SK-N-MC (cell line): ENCODE data around the gene FBXO5.
"Not testable (repeated sequence)": the region's sequence is repeated elsewhere in the genome, so short reads cannot be mapped to it uniquely, and the experiment has no call there.

ENCODE experiments used
- DNase-seq: peaks from one replicate; pipeline ENCODE4 v3.0.0-alpha.2; 2011; ENCODE audit warnings: low read depth, low spot score
- H3K27ac ChIP-seq: fragments of 200-600 bp; sonication (generic); 2 replicates; pipeline ENCODE4 v1.5.1; 2016; ENCODE audit warnings: mixed run types
- H3K36me3 ChIP-seq: fragments of 200-600 bp; sonication (generic); 2 replicates; pipeline ENCODE4 v1.6.1; 2017; ENCODE audit warnings: antibody characterized with exemption, low read length, mixed read lengths; ENCODE audit not compliant: insufficient read depth
- H3K4me3 ChIP-seq: fragments of 200-600 bp; sonication (generic); 2 replicates; pipeline ENCODE4 v1.5.1; 2016
- H3K9ac ChIP-seq: fragments of 200-600 bp; sonication (generic); 2 replicates; pipeline ENCODE4 v1.8.0; 2017; ENCODE audit warnings: mixed run types, mixed read lengths; ENCODE audit not compliant: insufficient read length
- H3K9me3 ChIP-seq: fragments of 200-600 bp; sonication (generic); 2 replicates; pipeline ENCODE4 v1.6.1; 2017; ENCODE audit warnings: low read depth, mild to moderate bottlenecking, antibody characterized with exemption, low read length, moderate library complexity, mixed read lengths
- EZH2 ChIP-seq: fragments of 200-600 bp; sonication (generic); IDR thresholded peaks from one replicate; pipeline ENCODE4 v1.6.1; 2017; ENCODE audit warnings: antibody characterized with exemption
- FOXP2 ChIP-seq: optimal IDR thresholded peaks from 2 replicates; pipeline ENCODE3; 2011; ENCODE audit warnings: mild to moderate bottlenecking, moderate library complexity; ENCODE audit not compliant: insufficient read depth; ENCODE audit errors: extremely low read length, control extremely low read depth
- POLR2AphosphoS5 ChIP-seq: IDR thresholded peaks from 2 replicates; pipeline ENCODE4 v1.6.1; 2012; ENCODE audit warnings: mild to moderate bottlenecking, low read depth, low read length, borderline replicate concordance

Gene FBXO5

DNA sequence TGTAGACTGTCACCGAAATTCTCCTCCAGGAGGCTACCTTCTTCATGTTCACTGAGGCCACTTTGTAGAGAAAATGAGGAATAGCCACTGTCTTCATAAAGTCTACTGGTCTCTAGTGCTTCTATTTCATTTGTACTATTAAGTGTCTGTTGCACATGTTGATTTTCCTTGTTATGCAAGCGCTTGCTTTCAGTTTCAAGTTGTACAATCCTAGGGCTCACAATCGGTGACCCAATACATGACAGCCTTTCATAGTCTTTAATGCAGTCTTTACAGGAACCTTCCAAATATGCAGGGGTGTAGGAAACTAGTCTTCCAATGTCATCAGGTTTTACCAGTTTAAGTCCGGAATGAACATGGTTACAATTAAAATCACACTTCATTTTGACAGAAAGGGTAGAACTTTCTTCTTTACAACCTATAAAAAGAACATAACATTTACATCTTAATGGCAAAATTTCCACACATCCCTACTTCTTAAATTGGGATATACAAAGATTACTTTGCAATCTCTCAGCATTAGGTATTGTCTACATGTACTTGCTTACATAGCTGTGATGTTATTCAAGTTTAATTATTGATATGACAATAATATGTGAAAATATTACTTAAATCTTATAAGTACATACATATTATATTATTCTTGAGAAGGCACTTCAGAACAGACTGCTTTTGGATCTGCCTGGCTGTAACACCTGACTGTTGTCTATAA, 7.5 kb downstream of the FBXO5 start:
- no peak overlapping the region for H3K9ac ChIP-seq
- no peak for TF ChIP-seq FOXP2
- no peak for TF ChIP-seq EZH2
- no peak; the same call in 1 of the 2 replicates for TF ChIP-seq POLR2AphosphoS5
- DNase-seq, result no peak
- H3K36me3 ChIP-seq, result peaks cover 100% of the 10 kb centered on the region
- no peak overlapping the region for H3K4me3 ChIP-seq
- peaks cover 2% of the 10 kb centered on the region; the same call in 1 of the 2 replicates for H3K9me3 ChIP-seq
- no peak overlapping the region for H3K27ac ChIP-seq

DNA sequence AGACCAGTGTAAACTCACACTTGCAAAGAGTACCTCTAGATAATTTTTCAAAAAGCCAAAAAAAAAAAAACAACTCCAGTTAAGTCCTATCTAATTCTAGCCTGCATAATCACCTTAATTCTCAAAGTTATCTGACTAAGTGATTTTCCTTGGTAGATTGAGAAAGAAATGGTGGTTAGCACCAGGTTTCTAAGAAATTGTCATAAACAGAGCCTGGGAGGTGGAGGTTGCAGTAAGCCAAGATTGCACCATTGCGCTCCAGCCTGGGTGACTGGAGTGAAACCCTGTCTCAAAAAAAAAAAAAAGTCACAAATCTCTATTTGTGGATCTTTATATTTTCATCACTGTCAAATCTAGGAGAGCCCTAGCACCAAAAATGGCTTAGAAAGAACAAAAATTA, 8.9 kb downstream of the FBXO5 start:
- Histone ChIP-seq H3K36me3 (peaks cover 97% of the 10 kb centered on the region), H3K27ac (no peak overlapping the region), H3K9ac (no peak overlapping the region), H3K9me3 (peaks cover 2% of the 10 kb centered on the region; the same call in 1 of the 2 replicates), H3K4me3 (no peak overlapping the region)
- no peak for DNase-seq
- TF ChIP-seq EZH2 (no peak), FOXP2 (no peak), POLR2AphosphoS5 (no peak)

GRCh38 chr6:152969688-152970418, 13.0 kb downstream of the FBXO5 start:
- TF ChIP-seq EZH2, result no peak
- TF ChIP-seq POLR2AphosphoS5, result peak; percentile 35; the same call in 1 of the 2 replicates
- no peak for TF ChIP-seq FOXP2
- DNase-seq, result no peak
- no peak overlapping the region for H3K9ac ChIP-seq

DNA sequence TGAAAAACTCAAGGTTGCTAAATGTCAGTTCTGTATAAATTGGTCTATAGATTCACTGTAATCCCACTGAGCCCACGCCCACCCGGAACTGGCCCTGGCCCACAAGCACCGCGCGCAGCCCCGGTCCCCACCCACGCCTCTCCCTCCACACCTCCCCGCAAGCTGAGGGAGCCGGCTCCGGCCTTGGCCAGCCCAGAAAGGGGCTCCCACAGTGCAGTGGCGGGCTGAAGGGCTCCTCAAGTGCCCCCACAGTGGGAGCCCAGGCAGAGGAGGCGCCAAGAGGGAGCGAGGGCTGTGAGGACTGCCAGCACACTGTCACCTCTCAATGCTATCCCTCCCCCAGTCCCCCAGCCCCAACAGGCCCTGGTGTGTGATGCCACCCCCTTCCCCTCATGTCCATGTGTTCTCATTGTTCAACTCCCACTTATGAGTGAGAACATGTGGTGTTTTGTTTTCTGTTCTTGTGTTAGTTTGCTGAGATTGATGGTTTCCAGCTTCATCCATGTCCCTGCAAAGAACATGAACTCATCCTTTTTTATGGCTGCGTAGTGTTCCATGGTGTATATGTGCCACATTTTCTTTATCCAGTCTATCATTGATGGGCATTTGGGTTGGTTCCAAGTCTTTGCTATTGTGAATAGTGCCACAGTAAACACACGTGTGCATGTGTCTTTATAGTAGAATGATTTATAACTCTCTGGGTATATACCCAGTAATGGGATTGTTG, 16.5 kb downstream of the FBXO5 start:
- H3K9me3 ChIP-seq, H3K27ac ChIP-seq, DNase-seq, H3K4me3 ChIP-seq, H3K9ac ChIP-seq: not testable (repeated sequence)
- H3K36me3 ChIP-seq, result peaks cover 21% of the 10 kb centered on the region

More at GRCh38 chr6:152969688-152970418, 13.0 kb downstream of the FBXO5 start:
- no peak overlapping the region for H3K27ac ChIP-seq
- no peaks in the 10 kb centered on the region; the same call in 1 of the 2 replicates for H3K9me3 ChIP-seq
- peaks cover 57% of the 10 kb centered on the region for H3K36me3 ChIP-seq
- H3K4me3 ChIP-seq, result no peak overlapping the region

GRCh38 chr6:152959333-152959732, 23.5 kb downstream of the FBXO5 start:
- Histone ChIP-seq H3K36me3 (no peaks in the 10 kb centered on the region), H3K9ac (no peak overlapping the region), H3K4me3 (no peak overlapping the region), H3K9me3 (no peaks in the 10 kb centered on the region), H3K27ac (no peak overlapping the region)
- TF ChIP-seq POLR2AphosphoS5 (no peak), EZH2 (no peak), FOXP2 (no peak)
- DNase-seq, result no peak

DNA sequence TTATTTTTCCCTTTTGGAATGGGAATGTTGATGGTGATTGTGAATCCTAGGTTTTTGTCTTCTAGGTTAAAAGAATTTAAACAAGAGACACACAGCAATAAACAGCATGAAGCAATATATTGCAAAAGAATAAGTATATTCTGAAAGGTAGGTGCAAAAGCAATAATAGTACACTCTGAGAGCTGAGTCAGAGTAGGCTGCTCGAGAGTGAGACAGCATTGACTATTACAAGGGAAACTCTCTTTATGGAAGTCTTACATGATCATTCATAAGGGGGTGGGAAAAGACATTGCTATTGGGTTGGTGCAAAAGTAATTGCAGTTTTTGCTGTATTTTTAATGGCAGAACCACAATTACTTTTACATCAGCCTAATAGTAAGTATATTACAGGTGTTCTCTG, 25.0 kb downstream of the FBXO5 start:
- no peak for DNase-seq
- TF ChIP-seq POLR2AphosphoS5 (no peak), FOXP2 (no peak)
- Histone ChIP-seq H3K9me3 (no peaks in the 10 kb centered on the region), H3K9ac (no peak overlapping the region), H3K27ac (no peak overlapping the region), H3K4me3 (no peak overlapping the region), H3K36me3 (no peaks in the 10 kb centered on the region)

GRCh38 chr6:152954443-152954842, 28.4 kb downstream of the FBXO5 start:
- no peak overlapping the region for H3K9ac ChIP-seq
- no peaks in the 10 kb centered on the region for H3K36me3 ChIP-seq
- no peak overlapping the region for H3K27ac ChIP-seq
- no peak for DNase-seq
- H3K4me3 ChIP-seq, result no peak overlapping the region
- TF ChIP-seq POLR2AphosphoS5 (no peak), FOXP2 (no peak), EZH2 (no peak)
- H3K9me3 ChIP-seq, result no peaks in the 10 kb centered on the region

DNA sequence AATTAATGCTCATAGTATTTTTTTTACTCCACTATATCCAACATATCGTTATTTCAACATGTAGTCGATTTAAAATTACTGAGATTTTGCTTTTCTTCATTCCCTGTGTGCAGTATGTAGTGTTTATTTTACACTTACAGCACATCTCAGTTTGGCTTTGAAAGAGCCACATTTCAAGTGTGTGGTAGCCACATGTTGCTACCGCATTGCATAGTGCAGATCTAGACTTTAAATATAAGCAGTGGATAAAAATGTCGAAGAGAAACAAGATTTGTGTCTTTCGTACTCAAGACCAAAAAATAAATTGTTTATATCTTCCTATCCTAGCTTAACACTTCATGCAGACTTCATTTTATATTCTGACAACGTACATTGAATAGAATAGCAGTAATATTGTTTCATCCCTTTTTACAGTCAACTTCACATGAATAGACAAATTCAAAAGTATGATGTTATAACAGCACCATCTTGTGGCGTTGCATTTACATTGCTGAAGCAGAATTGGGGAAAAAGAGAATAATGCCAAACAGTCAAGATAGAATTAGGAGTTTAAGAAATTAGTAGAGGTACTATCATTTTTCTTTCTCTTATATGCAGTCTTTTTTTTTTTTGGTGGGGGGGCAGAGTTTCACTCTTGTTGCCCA, 29.9 kb downstream of the FBXO5 start:
- TF ChIP-seq EZH2 (no peak), POLR2AphosphoS5 (no peak), FOXP2 (no peak)
- H3K9me3 ChIP-seq, result no peaks in the 10 kb centered on the region
- H3K36me3 ChIP-seq, result no peaks in the 10 kb centered on the region
- H3K27ac ChIP-seq, result no peak overlapping the region
- H3K4me3 ChIP-seq, result no peak overlapping the region
- DNase-seq, result peak; percentile 60
- no peak overlapping the region for H3K9ac ChIP-seq
